HEK293 (cell line): ENCODE measurements around the gene DCLK1.

Source experiments
- CTCF ChIA-PET: fragments of 350-600 bp; formaldehyde crosslinking; extraction: SDS; loops from one replicate; lab custom pipeline; 2021; ENCODE audit warnings: antibody characterized with exemption; lab: Yijun Ruan, JAX
- POLR2A ChIA-PET: fragments of 300-600 bp; formaldehyde crosslinking; extraction: SDS; loops from one replicate; lab custom pipeline; 2020; ENCODE audit warnings: antibody characterized with exemption, inconsistent platforms; lab: Yijun Ruan, JAX
- H3K27ac ChIP-seq: fragments of 200-500 bp; sonication (Bioruptor generic); 2 replicates; pipeline ENCODE4 v1.5.1; 2014; ENCODE audit warnings: low read depth, low read length, control low read depth, inconsistent platforms; ENCODE audit errors: extremely low read depth
- H3K36me3 ChIP-seq, 2 experiments: fragments of 200-500 bp in 1 of 2; sonication (Bioruptor generic) in 1 of 2; 1 replicate in 1 of 2; 2 replicates in 1 of 2; pipeline ENCODE4 v1.5.1; 2014 to 2017; ENCODE audit warnings: inconsistent platforms in 2 of 2, low read length in 2 of 2; ENCODE audit not compliant: control insufficient read depth in 2 of 2, insufficient read depth in 1 of 2
- H3K4me1 ChIP-seq: fragments of 200-500 bp; sonication (Bioruptor generic); 2 replicates; pipeline ENCODE4 v1.5.1; 2014; ENCODE audit warnings: mild to moderate bottlenecking, low read length, inconsistent platforms; ENCODE audit not compliant: control insufficient read depth, insufficient read depth
- H3K4me3 ChIP-seq: 2 replicates; pipeline ENCODE4 v1.5.1; 2011; ENCODE audit warnings: low read depth, mild to moderate bottlenecking, control low read depth, low read length, moderate library complexity
- H3K9me3 ChIP-seq: fragments of 200-500 bp; sonication (Bioruptor generic); 2 replicates; pipeline ENCODE4 v1.5.1; 2014; ENCODE audit warnings: low read depth, low read length, inconsistent platforms; ENCODE audit not compliant: control insufficient read depth, insufficient read depth
- BCL11B ChIP-seq: fragments of 450-650 bp; formaldehyde crosslinking; IDR thresholded peaks from 2 replicates; pipeline ENCODE4 v1.5.1; 2016; ENCODE audit warnings: low read depth, missing biosample characterization, missing genetic modification characterization
- FEZF1 ChIP-seq: fragments of 450-650 bp; formaldehyde crosslinking; IDR thresholded peaks from 2 replicates; pipeline ENCODE4 v1.5.1; 2016; ENCODE audit warnings: missing biosample characterization, missing genetic modification characterization
- GFI1B ChIP-seq: fragments of 450-650 bp; formaldehyde crosslinking; IDR thresholded peaks from 2 replicates; pipeline ENCODE4 v1.5.1; 2016; ENCODE audit warnings: missing biosample characterization, missing genetic modification characterization
- HOXC10 ChIP-seq: sonication (generic); formaldehyde crosslinking; IDR thresholded peaks from 2 replicates; pipeline ENCODE4 v1.8.1; 2023; ENCODE audit warnings: mild to moderate bottlenecking, missing genetic modification reagents
- KLF9 ChIP-seq: fragments of 450-650 bp; formaldehyde crosslinking; IDR thresholded peaks from 2 replicates; pipeline ENCODE4 v1.5.1; 2016; ENCODE audit warnings: missing biosample characterization, missing genetic modification characterization, low read depth
- MEIS1 ChIP-seq: sonication (generic); formaldehyde crosslinking; IDR thresholded peaks from 2 replicates; pipeline ENCODE4 v1.8.1; 2022; ENCODE audit warnings: missing genetic modification reagents, mild to moderate bottlenecking, borderline replicate concordance
- PATZ1 ChIP-seq: fragments of 450-650 bp; formaldehyde crosslinking; IDR thresholded peaks from 2 replicates; pipeline ENCODE4 v1.5.1; 2016; ENCODE audit warnings: missing biosample characterization, missing genetic modification characterization
- PRDM2 ChIP-seq: fragments of 450-650 bp; formaldehyde crosslinking; IDR thresholded peaks from 2 replicates; pipeline ENCODE4 v1.5.1; 2016; ENCODE audit warnings: missing biosample characterization, missing genetic modification characterization, borderline replicate concordance
- ZBTB21 ChIP-seq: fragments of 450-650 bp; formaldehyde crosslinking; IDR thresholded peaks from 2 replicates; pipeline ENCODE4 v1.5.1; 2017; ENCODE audit warnings: missing biosample characterization, missing genetic modification characterization
- ZBTB26 ChIP-seq: fragments of 450-650 bp; formaldehyde crosslinking; optimal IDR thresholded peaks from 2 replicates; pipeline ENCODE3; 2016; ENCODE audit warnings: missing biosample characterization, mild to moderate bottlenecking, missing genetic modification characterization
- ZEB2 ChIP-seq: fragments of 450-650 bp; formaldehyde crosslinking; IDR thresholded peaks from 2 replicates; pipeline ENCODE4 v1.5.1; 2016; ENCODE audit warnings: missing biosample characterization, missing genetic modification characterization
- ZNF155 ChIP-seq: fragments of 450-650 bp; formaldehyde crosslinking; IDR thresholded peaks from 2 replicates; pipeline ENCODE4 v1.5.1; 2016; ENCODE audit warnings: missing biosample characterization, missing genetic modification characterization
- ZNF174 ChIP-seq: fragments of 450-650 bp; formaldehyde crosslinking; IDR thresholded peaks from 2 replicates; pipeline ENCODE4 v1.5.0; 2017; ENCODE audit warnings: missing biosample characterization, mild to moderate bottlenecking, missing genetic modification characterization
- ZNF239 ChIP-seq: fragments of 450-650 bp; formaldehyde crosslinking; IDR thresholded peaks from 2 replicates; pipeline ENCODE4 v1.5.1; 2016; ENCODE audit warnings: missing biosample characterization, missing genetic modification characterization
- ZNF266 ChIP-seq: fragments of 450-650 bp; formaldehyde crosslinking; IDR thresholded peaks from 2 replicates; pipeline ENCODE4 v1.5.1; 2016; ENCODE audit warnings: missing biosample characterization, missing genetic modification characterization, low read depth
- ZNF292 ChIP-seq: fragments of 450-650 bp; formaldehyde crosslinking; IDR thresholded peaks from 2 replicates; pipeline ENCODE4 v1.5.1; 2016; ENCODE audit warnings: low read depth, missing biosample characterization, missing genetic modification characterization, borderline replicate concordance
- ZNF549 ChIP-seq: fragments of 450-650 bp; IDR thresholded peaks from 2 replicates; pipeline ENCODE4 v1.5.1; 2018; ENCODE audit warnings: missing biosample characterization, missing genetic modification characterization, mild to moderate bottlenecking, inconsistent platforms, moderate library complexity
- ZNF76 ChIP-seq: fragments of 450-650 bp; formaldehyde crosslinking; IDR thresholded peaks from 2 replicates; pipeline ENCODE4; 2016; ENCODE audit warnings: low read depth, missing biosample characterization, missing genetic modification characterization, borderline replicate concordance
- ZNF776 ChIP-seq: fragments of 450-650 bp; formaldehyde crosslinking; IDR thresholded peaks from 2 replicates; pipeline ENCODE4 v1.5.0; 2017; ENCODE audit warnings: missing biosample characterization, missing genetic modification characterization, borderline replicate concordance
- ZNF837 ChIP-seq: fragments of 450-650 bp; formaldehyde crosslinking; IDR thresholded peaks from 2 replicates; pipeline ENCODE4 v1.5.1; 2016; ENCODE audit warnings: missing biosample characterization, missing genetic modification characterization

DCLK1 gene

GRCh38 chr13:35914662-35915061 is 216.5 kb downstream of the DCLK1 start (continued):
- TF ChIP-seq PATZ1 (tag by site-specific recombination) (no peak), GFI1B (tag by site-specific recombination) (no peak)

- H3K27ac ChIP-seq, result no peak overlapping the region
- H3K9me3 ChIP-seq, result no peaks in the 10 kb centered on the region
- no peak for TF ChIP-seq ZNF155 (tag by site-specific recombination)
- no peak for TF ChIP-seq ZNF549 (tag by site-specific recombination)
- TF ChIP-seq ZNF239, result no peak
- TF ChIP-seq ZEB2, result no peak
- TF ChIP-seq ZNF174, result no peak
- TF ChIP-seq ZBTB26 (tag by site-specific recombination), result no peak
- no peak for TF ChIP-seq ZNF292 (tag by site-specific recombination)
- TF ChIP-seq FEZF1 (tag by site-specific recombination), result no peak
- no peak for TF ChIP-seq KLF9 (tag by site-specific recombination)
- TF ChIP-seq HOXC10 (CRISPR knock-in tag), result no peak
- TF ChIP-seq ZBTB21 (tag by site-specific recombination), result no peak
- no peak for TF ChIP-seq ZNF837 (tag by site-specific recombination)
- TF ChIP-seq ZNF266 (tag by site-specific recombination), result no peak
- no peak for TF ChIP-seq PRDM2
- no peak for TF ChIP-seq ZNF776
- no peak for TF ChIP-seq ZNF76 (tag by site-specific recombination)
- TF ChIP-seq MEIS1 (CRISPR knock-in tag), result no peak
- TF ChIP-seq BCL11B (tag by site-specific recombination), result no peak
- TF ChIP-seq, all 188 proteins: peak for 0
- Histone ChIP-seq H3K4me1 (no peaks in the 10 kb centered on the region), H3K4me3 (no peak overlapping the region), H3K36me3 (no peaks in the 10 kb centered on the region)
- POLR2A ChIA-PET, result no interaction called here
- CTCF ChIA-PET, result no interaction called here
Observed at GRCh38 chr13:35912841-35913240, 218.3 kb downstream of the DCLK1 start.
